Stomach smooth muscle (tissue), 2 donors: ENCODE results near the gene COMMD3.

Source experiments
- H3K27ac ChIP-seq: one replicate; pipeline ENCODE4 v1.7.0; 2013; ENCODE audit warnings: mild to moderate bottlenecking, low read length, inconsistent platforms
- H3K27me3 ChIP-seq, 2 donors: one replicate each; pipeline ENCODE4 v1.7.0; 2013; ENCODE audit warnings: low read length in 2 of 2; ENCODE audit not compliant: insufficient read depth in 2 of 2, control insufficient read depth in 1 of 2
- H3K36me3 ChIP-seq, 2 donors: one replicate each; pipeline ENCODE4 v1.7.0; 2013; ENCODE audit warnings: low read length in 2 of 2; ENCODE audit not compliant: control insufficient read depth in 2 of 2, insufficient read depth in 2 of 2
- H3K4me1 ChIP-seq: one replicate; pipeline ENCODE4 v1.7.0; 2013; ENCODE audit warnings: low read length; ENCODE audit not compliant: control insufficient read depth, insufficient read depth
- H3K4me3 ChIP-seq, 2 donors: one replicate each; pipeline ENCODE4 v1.7.0; 2013; ENCODE audit warnings: low read length in 2 of 2
- H3K9ac ChIP-seq, 2 donors: one replicate each; pipeline ENCODE4 v1.7.0; 2013; ENCODE audit warnings: low read length in 2 of 2, mild to moderate bottlenecking in 1 of 2
- H3K9me3 ChIP-seq, 2 donors: one replicate each; pipeline ENCODE4 v1.7.0; 2013; ENCODE audit warnings: low read length in 2 of 2; ENCODE audit not compliant: control insufficient read depth in 2 of 2
- donor health status: healthy.
- donor health status: Pancreatic carcinoma.

COMMD3 gene

DNA sequence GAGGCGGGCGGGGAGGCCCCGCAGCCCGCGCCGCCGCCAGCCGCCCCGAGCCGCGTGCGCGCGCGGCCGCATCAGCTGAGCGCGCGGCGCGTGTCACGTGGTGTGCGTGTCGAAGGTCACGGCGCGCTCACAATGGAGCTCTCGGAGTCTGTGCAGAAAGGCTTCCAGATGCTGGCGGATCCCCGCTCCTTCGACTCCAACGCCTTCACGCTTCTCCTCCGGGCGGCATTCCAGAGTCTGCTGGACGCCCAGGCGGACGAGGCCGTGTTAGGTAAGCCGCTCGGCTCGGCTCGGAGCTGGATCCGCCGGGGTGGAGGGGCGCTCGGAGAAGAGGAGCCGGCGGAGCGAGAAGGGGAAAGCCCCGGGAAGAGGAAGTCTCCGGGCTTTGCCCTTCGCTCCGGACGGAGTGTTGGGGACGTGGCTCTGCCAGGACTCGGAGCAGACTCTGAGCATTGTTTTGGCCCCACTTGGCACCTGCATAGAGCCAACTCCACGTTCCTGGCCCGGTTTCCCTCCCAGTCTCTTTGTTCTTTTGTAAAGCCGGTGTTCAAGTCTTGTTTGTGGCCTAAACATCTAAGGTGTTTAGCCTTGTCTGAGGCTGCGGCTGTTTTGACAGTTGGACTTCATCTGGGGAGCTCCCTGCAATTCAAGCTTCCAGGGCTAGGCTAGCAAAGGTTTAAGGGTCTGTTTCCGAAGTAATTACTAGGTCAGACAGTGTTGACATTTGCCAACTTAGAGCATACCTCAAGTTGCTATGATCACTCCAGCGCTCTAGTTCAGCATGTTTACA lies at the start of gene COMMD3:
COMMD3 (plus strand) TSS at position 103 of the 790 bp plus-strand sequence; CDS start at position 133, 30 bp downstream.
- Histone ChIP-seq H3K27ac (peak within 1 kb of the TSS; percentile 90), H3K4me3 (peak within 1 kb of the TSS; percentile 88 to 93), H3K27me3 (no peaks in the 10 kb centered on the region), H3K4me1 (peaks cover 6% of the 10 kb centered on the region), H3K9me3 (no peaks in the 10 kb centered on the region), H3K36me3 (no peaks in the 10 kb centered on the region), H3K9ac (peak within 1 kb of the TSS; percentile 90 to 97)

DNA sequence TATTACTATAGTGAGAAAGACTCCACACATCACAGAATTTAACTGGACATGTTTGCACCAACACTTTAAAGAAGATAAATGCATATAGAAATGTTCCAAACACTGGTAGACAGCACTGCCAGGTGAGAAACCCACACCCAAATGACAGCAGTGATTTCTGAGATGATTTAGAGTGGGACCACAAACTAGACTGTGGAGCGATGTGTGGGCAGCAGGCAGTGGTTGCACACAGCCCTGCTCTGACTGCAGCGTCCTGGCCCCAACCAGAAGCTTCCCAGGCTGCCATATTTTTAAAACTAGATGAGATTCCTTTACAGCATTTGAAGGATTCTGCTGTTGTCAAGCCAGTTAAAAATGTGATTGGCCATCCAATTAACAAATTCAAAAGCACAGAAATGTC lies 47.7 kb upstream of the COMMD3 start:
- H3K4me3 ChIP-seq, result no peak overlapping the region
- H3K27me3 ChIP-seq, result no peaks in the 10 kb centered on the region
- H3K9ac ChIP-seq, result no peak overlapping the region
- no peaks in the 10 kb centered on the region for H3K36me3 ChIP-seq
- H3K4me1 ChIP-seq, result no peaks in the 10 kb centered on the region
- H3K9me3 ChIP-seq, result no peaks in the 10 kb centered on the region
- H3K27ac ChIP-seq, result no peak overlapping the region

GRCh38 chr10:22271786-22272185 lies 44.4 kb upstream of the COMMD3 start:
- Histone ChIP-seq H3K9ac (no peak overlapping the region), H3K4me3 (no peak overlapping the region), H3K27me3 (no peaks in the 10 kb centered on the region), H3K36me3 (no peaks in the 10 kb centered on the region), H3K9me3 (no peaks in the 10 kb centered on the region), H3K4me1 (no peaks in the 10 kb centered on the region), H3K27ac (no peak overlapping the region)

DNA sequence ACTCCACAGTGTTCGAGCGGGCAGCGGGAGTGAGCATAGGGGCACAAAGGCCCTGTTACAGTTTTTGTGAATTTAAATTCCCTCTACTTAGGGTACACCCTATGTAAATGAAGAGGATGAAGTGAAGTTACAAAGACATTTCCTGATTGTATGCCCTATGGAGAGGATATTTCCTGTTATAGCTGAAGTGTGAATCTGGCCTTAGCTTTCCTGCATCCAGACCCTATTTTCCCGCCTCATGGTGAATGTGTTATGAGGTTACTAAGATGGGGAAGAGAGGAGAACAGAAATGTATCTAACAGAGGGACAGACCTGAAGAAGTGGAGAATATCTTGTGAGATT lies 37.8 kb upstream of the COMMD3 start:
- no peak overlapping the region for H3K4me3 ChIP-seq
- H3K36me3 ChIP-seq, result no peaks in the 10 kb centered on the region
- no peaks in the 10 kb centered on the region for H3K27me3 ChIP-seq
- no peak overlapping the region for H3K9ac ChIP-seq
- no peak overlapping the region for H3K27ac ChIP-seq
- no peaks in the 10 kb centered on the region for H3K4me1 ChIP-seq
- H3K9me3 ChIP-seq, result no peaks in the 10 kb centered on the region

GRCh38 chr10:22280078-22280477 lies 36.1 kb upstream of the COMMD3 start:
- Histone ChIP-seq H3K4me3 (no peak overlapping the region), H3K9me3 (no peaks in the 10 kb centered on the region), H3K4me1 (no peaks in the 10 kb centered on the region), H3K27ac (no peak overlapping the region), H3K27me3 (no peaks in the 10 kb centered on the region), H3K9ac (no peak overlapping the region), H3K36me3 (no peaks in the 10 kb centered on the region)

GRCh38 chr10:22285130-22285529 lies 31.1 kb upstream of the COMMD3 start:
- Histone ChIP-seq H3K4me3 (no peak overlapping the region), H3K27me3 (no peaks in the 10 kb centered on the region), H3K27ac (no peak overlapping the region), H3K4me1 (no peaks in the 10 kb centered on the region), H3K36me3 (no peaks in the 10 kb centered on the region), H3K9me3 (no peaks in the 10 kb centered on the region), H3K9ac (no peak overlapping the region)

- Histone ChIP-seq H3K4me3 (no peak overlapping the region), H3K4me1 (no peaks in the 10 kb centered on the region), H3K9ac (no peak overlapping the region), H3K36me3 (no peaks in the 10 kb centered on the region), H3K9me3 (no peaks in the 10 kb centered on the region), H3K27ac (no peak overlapping the region), H3K27me3 (peaks cover 0 to 2% of the 10 kb centered on the region in 2 donors)
These were observed 22.3 kb upstream of the COMMD3 start for GRCh38 chr10:22293747-22294404.

GRCh38 chr10:22294694-22295093 lies 21.5 kb upstream of the COMMD3 start:
- Histone ChIP-seq H3K27me3 (peaks cover 0 to 2% of the 10 kb centered on the region in 2 donors), H3K9me3 (no peaks in the 10 kb centered on the region), H3K4me3 (no peak overlapping the region), H3K36me3 (no peaks in the 10 kb centered on the region), H3K27ac (no peak overlapping the region), H3K4me1 (no peaks in the 10 kb centered on the region), H3K9ac (no peak overlapping the region)

- no peaks in the 10 kb centered on the region for H3K4me1 ChIP-seq
- no peak overlapping the region for H3K27ac ChIP-seq
- H3K9me3 ChIP-seq, result peaks cover 0 to 3% of the 10 kb centered on the region in 2 donors
- H3K4me3 ChIP-seq, result no peak overlapping the region
- H3K9ac ChIP-seq, result no peak overlapping the region
- H3K36me3 ChIP-seq, result no peaks in the 10 kb centered on the region
- H3K27me3 ChIP-seq, result peaks cover 0 to 2% of the 10 kb centered on the region in 2 donors
These were observed 15.0 kb upstream of the COMMD3 start for GRCh38 chr10:22301193-22301592.

DNA sequence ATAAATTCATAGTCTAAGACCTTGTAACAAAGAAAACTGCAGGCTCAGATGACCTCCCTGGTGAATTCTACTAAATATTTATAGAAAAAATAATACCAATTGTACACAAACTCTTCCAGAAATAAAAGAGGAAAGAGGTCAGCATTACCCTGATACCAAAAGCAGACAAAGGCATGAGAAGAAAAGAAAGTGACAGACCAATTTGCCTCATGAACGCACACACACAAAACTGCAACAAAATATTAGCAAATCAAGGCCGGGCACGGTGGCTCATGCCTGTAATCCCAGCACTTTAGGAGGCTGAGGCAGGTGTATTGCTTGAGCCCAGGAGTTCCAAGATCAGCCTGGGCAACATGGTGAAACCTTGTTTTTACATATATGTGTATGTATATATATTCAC lies 12.7 kb upstream of the COMMD3 start:
- no peaks in the 10 kb centered on the region for H3K4me1 ChIP-seq
- no peak overlapping the region for H3K9ac ChIP-seq
- H3K36me3 ChIP-seq, result no peaks in the 10 kb centered on the region
- no peaks in the 10 kb centered on the region for H3K27me3 ChIP-seq
- H3K27ac ChIP-seq, result no peak overlapping the region
- H3K4me3 ChIP-seq, result no peak overlapping the region
- H3K9me3 ChIP-seq, result peaks cover 0 to 3% of the 10 kb centered on the region in 2 donors

GRCh38 chr10:22305721-22306120 lies 10.5 kb upstream of the COMMD3 start:
- Histone ChIP-seq H3K4me3 (no peak overlapping the region), H3K4me1 (no peaks in the 10 kb centered on the region), H3K27me3 (no peaks in the 10 kb centered on the region), H3K27ac (no peak overlapping the region), H3K36me3 (no peaks in the 10 kb centered on the region), H3K9me3 (peaks cover 0 to 3% of the 10 kb centered on the region in 2 donors), H3K9ac (no peak overlapping the region)
